ENCODE data around the gene CRYBB3. TPM values are rescaled to one million over a fixed set of nuclear protein-coding genes. Genes with fewer than 3 reads are reported as not detected.
"Not testable (repeated sequence)": the region's sequence is repeated elsewhere in the genome, so short reads cannot be mapped to it uniquely, and the experiment has no call there.

The CRYBB3 gene
- total and polyA plus RNA-seq, 4 donors: 0.53 TPM; not detected in 3

DNA sequence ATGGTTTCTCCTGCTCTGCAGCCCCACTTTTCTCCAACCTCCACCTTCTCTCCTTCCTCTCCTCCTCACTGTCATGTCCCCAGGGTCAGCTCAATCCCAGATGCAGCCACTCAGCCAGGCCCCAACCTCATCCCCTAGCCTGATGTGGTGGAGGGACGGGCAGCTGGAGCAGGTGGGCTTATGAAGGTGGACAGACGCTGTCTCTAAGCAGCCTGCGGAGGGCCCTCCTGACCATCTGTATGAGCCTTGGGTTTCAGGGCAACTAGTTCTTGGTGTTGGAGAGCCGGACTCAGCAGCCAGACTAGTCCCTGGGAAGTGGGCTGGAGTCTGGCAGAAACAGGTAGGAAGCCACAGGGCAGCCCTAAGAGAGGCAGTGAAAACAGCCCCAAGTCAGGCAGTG, 37.8 kb downstream of the CRYBB3 start:
- Histone ChIP-seq H3K4me1 (ENCODE audit: control insufficient read depth in 5 of 5, insufficient read depth in 5 of 5, low read length in 5 of 5) (peaks cover 0 to 4% (median 0%) of the 10 kb centered on the region in 5 donors), H3K4me3 (no peak overlapping the region), H3K27me3 (ENCODE audit: control insufficient read depth in 3 of 3, insufficient read depth in 3 of 3, low read length in 2 of 3) (no peaks in the 10 kb centered on the region), H3K9ac (ENCODE audit: insufficient read depth in 1 of 2, low read length in 2 of 2) (no peak overlapping the region), H3K27ac (ENCODE audit: low read depth in 1 of 2, low read length in 1 of 2) (no peak overlapping the region), H3K9me3 (ENCODE audit: control insufficient read depth in 4 of 4, insufficient read depth in 3 of 4, low read length in 3 of 4) (peaks cover 0 to 2% (median 0%) of the 10 kb centered on the region in 4 donors), H3K36me3 (ENCODE audit: control insufficient read depth in 4 of 4, insufficient read depth in 4 of 4, low read length in 4 of 4) (no peaks in the 10 kb centered on the region)
- DNase-seq (no peak), ATAC-seq (ENCODE audit: insufficient read depth, low FRiP score) (no peak)
- 84 to 88% methylated on average over 4 of the region's 4 CpGs for WGBS, 2 donors
- TF ChIP-seq, protein P1, sequence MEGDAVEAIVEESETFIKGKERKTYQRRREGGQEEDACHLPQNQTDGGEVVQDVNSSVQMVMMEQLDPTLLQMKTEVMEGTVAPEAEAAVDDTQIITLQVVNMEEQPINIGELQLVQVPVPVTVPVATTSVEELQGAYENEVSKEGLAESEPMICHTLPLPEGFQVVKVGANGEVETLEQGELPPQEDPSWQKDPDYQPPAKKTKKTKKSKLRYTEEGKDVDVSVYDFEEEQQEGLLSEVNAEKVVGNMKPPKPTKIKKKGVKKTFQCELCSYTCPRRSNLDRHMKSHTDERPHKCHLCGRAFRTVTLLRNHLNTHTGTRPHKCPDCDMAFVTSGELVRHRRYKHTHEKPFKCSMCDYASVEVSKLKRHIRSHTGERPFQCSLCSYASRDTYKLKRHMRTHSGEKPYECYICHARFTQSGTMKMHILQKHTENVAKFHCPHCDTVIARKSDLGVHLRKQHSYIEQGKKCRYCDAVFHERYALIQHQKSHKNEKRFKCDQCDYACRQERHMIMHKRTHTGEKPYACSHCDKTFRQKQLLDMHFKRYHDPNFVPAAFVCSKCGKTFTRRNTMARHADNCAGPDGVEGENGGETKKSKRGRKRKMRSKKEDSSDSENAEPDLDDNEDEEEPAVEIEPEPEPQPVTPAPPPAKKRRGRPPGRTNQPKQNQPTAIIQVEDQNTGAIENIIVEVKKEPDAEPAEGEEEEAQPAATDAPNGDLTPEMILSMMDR (IDR thresholded peaks at IDR 0.05; ENCODE audit: control extremely low read depth, extremely low read depth): no peak

- not testable (repeated sequence) for H3K9ac ChIP-seq (ENCODE audit: insufficient read depth in 1 of 2, low read length in 2 of 2); H3K4me3 ChIP-seq; H3K4me1 ChIP-seq (ENCODE audit: control insufficient read depth in 5 of 5, insufficient read depth in 5 of 5, low read length in 5 of 5); ATAC-seq (ENCODE audit: insufficient read depth, low FRiP score); H3K9me3 ChIP-seq (ENCODE audit: control insufficient read depth in 4 of 4, insufficient read depth in 3 of 4, low read length in 3 of 4); H3K36me3 ChIP-seq (ENCODE audit: control insufficient read depth in 4 of 4, insufficient read depth in 4 of 4, low read length in 4 of 4); H3K27ac ChIP-seq (ENCODE audit: low read depth in 1 of 2, low read length in 1 of 2); DNase-seq; H3K27me3 ChIP-seq (ENCODE audit: control insufficient read depth in 3 of 3, insufficient read depth in 3 of 3, low read length in 2 of 3)
- WGBS, 2 donors: 74 to 78% methylated on average over 9 of the region's 9 CpGs
These were observed 38.4 kb downstream of the CRYBB3 start for GRCh38 chr22:25238058-25238457.

GRCh38 chr22:25255169-25255568, 55.5 kb downstream of the CRYBB3 start:
- ATAC-seq (ENCODE audit: insufficient read depth, low FRiP score); H3K4me3 ChIP-seq; H3K9ac ChIP-seq (ENCODE audit: insufficient read depth in 1 of 2, low read length in 2 of 2); H3K27ac ChIP-seq (ENCODE audit: low read depth in 1 of 2, low read length in 1 of 2); H3K27me3 ChIP-seq (ENCODE audit: control insufficient read depth in 3 of 3, insufficient read depth in 3 of 3, low read length in 2 of 3); H3K4me1 ChIP-seq (ENCODE audit: control insufficient read depth in 5 of 5, insufficient read depth in 5 of 5, low read length in 5 of 5); DNase-seq; H3K9me3 ChIP-seq (ENCODE audit: control insufficient read depth in 4 of 4, insufficient read depth in 3 of 4, low read length in 3 of 4); H3K36me3 ChIP-seq (ENCODE audit: control insufficient read depth in 4 of 4, insufficient read depth in 4 of 4, low read length in 4 of 4): not testable (repeated sequence)
- 74 to 75% methylated on average over 1 of the region's 1 CpG for WGBS, 2 donors

Small RNAs within 50 kb of the gene (small RNA-seq; reads per million reads assigned to genes)
- gene Z99916.2 (ENCODE audit: low replicate concordance): not detected

Other genes with a start within 250 kb of the CRYBB3 start
- gene KIAA1671, start 247.1 kb upstream of the CRYBB3 start, total RNA-seq: 10 to 100 TPM; 38.1 to 44.6 TPM
- 1 to 10 TPM; 7.6 to 10.0 TPM for gene KIAA1671, start 247.1 kb upstream of the CRYBB3 start, polyA plus RNA-seq
- under 1 TPM in 1 of 2 donors, not detected in 1; 0.31 TPM for gene CRYBB2, start 19.8 kb downstream of the CRYBB3 start, total RNA-seq
- under 1 TPM; 0.08 to 0.65 TPM for gene CRYBB2, start 19.8 kb downstream of the CRYBB3 start, polyA plus RNA-seq